H1 (cell line): ENCODE data around the gene PLCL1. TPM values are rescaled to one million over a fixed set of nuclear protein-coding genes. Genes with fewer than 3 reads are reported as not detected.

Experiments
- ATF2 ChIP-seq: IDR thresholded peaks from 2 replicates; pipeline ENCODE4 v1.6.1; 2012; ENCODE audit warnings: low read length, inconsistent platforms
- EGR1 ChIP-seq: IDR thresholded peaks from 2 replicates; pipeline ENCODE4 v1.6.1; 2011; ENCODE audit warnings: low read depth, low read length, borderline replicate concordance
- TAF7 ChIP-seq: optimal IDR thresholded peaks from 2 replicates; pipeline ENCODE3; 2011; ENCODE audit warnings: low read depth, mild to moderate bottlenecking, inconsistent platforms, low read length, moderate library complexity, borderline replicate concordance
- polyA plus RNA-seq, 7 experiments: library from polyadenylated mRNA; depleted of rRNA in 3 of 7; stranded (reverse) in 5 of 7; unstranded in 2 of 7; fragments of >200 nt in 5 of 7; fragments of 200-250 nt in 2 of 7; gene quantifications; 1 replicate in 5 of 7; 2 replicates in 1 of 7; 4 replicates in 1 of 7; pipeline versions ENCODE4 v1.2.1 to v1.2.3, GENCODE V29; 2011 to 2013; ENCODE audit warnings: missing spikeins in 2 of 7, mixed read lengths in 2 of 7
- total RNA-seq: library from RNA; stranded (reverse); fragmentation: NEBNext Ultra II Directional; extraction: Animal tissue kit (Norgen Biotek cat#: 25700); gene quantifications from 2 replicates; pipeline ENCODE4 v1.2.1, GENCODE V29; 2021

PLCL1 gene
- total and polyA plus RNA-seq, 2 of the 8 experiments (the other 6 are each of a cell fraction or from before 2014, with no cell fraction given): not detected

- TF ChIP-seq ATF2 (no peak), EGR1 (no peak), TAF7 (no peak)
- TF ChIP-seq, all 59 proteins: peak for 0
Observed at GRCh38 chr2:198062826-198063225, 258.4 kb downstream of the PLCL1 start (continued).
